Sigmoid colon (tissue), 4 donors: ENCODE data around the gene GNAI2.

Experiments used
- CTCF ChIP-seq, 4 experiments: fragments of 450-650 bp in 3 of 4; fragments of 200-600 bp in 1 of 4; IDR thresholded peaks; one replicate each; pipeline ENCODE4 v1.5.1; 2016 to 2019; ENCODE audit warnings: antibody characterized with exemption in 4 of 4, mild to moderate bottlenecking in 3 of 4, moderate library complexity in 2 of 4
- EP300 ChIP-seq, 4 donors: sonication (generic); formaldehyde crosslinking; IDR thresholded peaks; one replicate each; pipeline ENCODE4 v1.6.1; 2017; ENCODE audit warnings: antibody characterized with exemption in 4 of 4
- POLR2A ChIP-seq, 2 donors: fragments of 450-650 bp; IDR thresholded peaks; one replicate each; pipeline ENCODE4 v1.6.1; 2016; ENCODE audit warnings: antibody characterized with exemption in 2 of 2, mild to moderate bottlenecking in 2 of 2, moderate library complexity in 2 of 2
- POLR2AphosphoS5 ChIP-seq, 4 donors: sonication (generic); formaldehyde crosslinking; IDR thresholded peaks; one replicate each; pipeline ENCODE4 v1.6.1; 2017; ENCODE audit warnings: antibody characterized with exemption in 4 of 4

- TF ChIP-seq CTCF (IDR thresholded peaks at IDR 0.05) (peak; percentile 65 to 87 (median 80)), POLR2A (IDR thresholded peaks at IDR 0.05) (no peak), EP300 (IDR thresholded peaks at IDR 0.05) (no peak), POLR2AphosphoS5 (IDR thresholded peaks at IDR 0.05) (no peak)
Observed at GRCh38 chr3:50194128-50194902, 41.7 kb upstream of the GNAI2 start.
